Measurements from ENCODE around the gene ABI1.

ABI1 gene

DNA sequence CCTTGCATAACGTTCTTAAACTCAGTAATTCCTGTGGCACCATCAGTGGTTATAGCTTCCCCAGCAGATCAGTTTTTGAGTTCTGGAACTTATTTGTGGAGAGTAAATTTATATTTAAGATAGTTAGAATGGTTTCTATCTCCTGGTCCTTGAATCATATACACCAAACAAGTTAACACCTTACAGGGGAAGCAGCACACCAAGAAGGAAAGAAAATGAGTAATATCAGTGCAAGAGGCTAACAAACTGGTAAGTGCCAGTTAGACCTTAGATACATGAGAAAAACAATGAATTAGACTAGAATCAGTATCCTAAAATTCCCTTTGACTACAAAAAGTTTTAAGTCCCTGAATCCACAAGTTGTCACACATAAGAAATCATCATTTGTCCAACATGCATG, 54.2 kb downstream of the ABI1 start:
- Histone ChIP-seq H3K27me3 (ENCODE audit: control insufficient read depth in 3 of 3, insufficient read depth in 3 of 3, low read depth in 1 of 3, low read length in 3 of 3) (no peaks in the 10 kb centered on the region), H4K8ac (ENCODE audit: low read depth, low read length) (no peak overlapping the region), H2BK15ac (ENCODE audit: low read length) (no peak overlapping the region), H3K18ac (ENCODE audit: low read length) (no peak overlapping the region), H3K27ac (replicated peaks; ENCODE audit: low read length) (no peak overlapping the region), H3K23ac (ENCODE audit: low read depth, low read length, poor library complexity) (no peak overlapping the region), H3K14ac (ENCODE audit: low read length) (no peak overlapping the region), H3K36me3 (replicated peaks in 1 of 2; ENCODE audit: control insufficient read depth in 2 of 2, insufficient read depth in 2 of 2, low read length in 2 of 2) (no peaks in the 10 kb centered on the region), H4K91ac (ENCODE audit: low read depth, low read length, poor library complexity) (no peak overlapping the region), H3K9ac (ENCODE audit: low read depth, low read length, poor library complexity) (no peak overlapping the region), H2BK120ac (ENCODE audit: low read depth, low read length) (no peak overlapping the region), H3K4ac (ENCODE audit: low read length) (no peak overlapping the region), H2AFZ (ENCODE audit: low read length) (no peak overlapping the region), H3K79me1 (ENCODE audit: low read depth, low read length) (peaks cover 4% of the 10 kb centered on the region), H3K4me1 (ENCODE audit: control insufficient read depth in 2 of 2, insufficient read depth in 1 of 2, low read depth in 1 of 2, low read length in 2 of 2) (peaks cover 0 to 4% of the 10 kb centered on the region in 2 donors), H2BK5ac (ENCODE audit: low read length) (no peak overlapping the region), H3K4me2 (ENCODE audit: insufficient read depth, low read length, poor library complexity, severe bottlenecking) (no peak overlapping the region), H2AK5ac (ENCODE audit: low read depth, low read length) (no peak overlapping the region), H2BK12ac (ENCODE audit: low read length) (no peak overlapping the region), H3K9me3 (replicated peaks in 1 of 2; ENCODE audit: control insufficient read depth in 2 of 2, insufficient read depth in 1 of 2, low read depth in 1 of 2, low read length in 2 of 2) (no peaks in the 10 kb centered on the region), H3K4me3 (ENCODE audit: low read length in 2 of 2) (no peak overlapping the region)
- DNase-seq (ENCODE audit: low spot score) = no peak
- WGBS, 2 donors (ENCODE audit: extremely low coverage in 2 of 2, insufficient read length in 2 of 2, insufficient replicate concordance in 1 of 2) = no CpG with 5 or more reads among the region's 1 CpG

DNA sequence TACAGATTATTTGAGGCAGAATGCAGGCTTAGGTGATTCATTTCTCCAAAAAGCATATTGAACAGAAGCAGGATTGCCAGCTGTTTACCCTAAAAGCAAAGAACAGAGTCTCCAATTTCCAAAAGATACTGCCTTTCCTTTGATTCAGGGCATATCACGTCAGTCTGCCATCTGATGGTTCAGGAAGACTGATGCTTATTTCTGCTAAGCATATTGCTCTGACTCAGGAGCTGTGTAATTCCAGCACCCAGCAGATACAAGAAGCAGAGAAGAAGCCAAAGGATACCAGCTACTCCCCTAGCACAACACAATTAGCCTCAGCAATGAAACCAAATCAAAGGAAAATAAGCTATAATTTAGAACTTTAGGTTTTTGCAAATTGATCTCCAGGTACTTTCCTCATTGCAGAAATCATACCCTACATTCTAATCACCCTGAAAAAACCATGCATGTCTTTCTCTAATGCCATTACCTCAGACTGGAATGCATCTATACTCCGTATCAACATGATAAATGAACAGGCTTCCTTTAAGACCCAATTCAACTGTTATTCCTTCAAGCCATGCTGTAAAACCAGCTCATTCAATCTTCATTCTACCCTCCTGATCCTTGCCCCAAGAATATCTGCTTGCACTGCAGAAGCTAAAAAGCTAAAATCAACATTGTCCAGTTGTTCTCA, 55.1 kb downstream of the ABI1 start:
- Histone ChIP-seq H3K4me2 (ENCODE audit: insufficient read depth, low read length, poor library complexity, severe bottlenecking) (no peak overlapping the region), H3K36me3 (replicated peaks in 1 of 2; ENCODE audit: control insufficient read depth in 2 of 2, insufficient read depth in 2 of 2, low read length in 2 of 2) (no peaks in the 10 kb centered on the region), H3K23ac (ENCODE audit: low read depth, low read length, poor library complexity) (no peak overlapping the region), H3K18ac (ENCODE audit: low read length) (no peak overlapping the region), H2BK5ac (ENCODE audit: low read length) (no peak overlapping the region), H3K4me1 (ENCODE audit: control insufficient read depth in 2 of 2, insufficient read depth in 1 of 2, low read depth in 1 of 2, low read length in 2 of 2) (peaks cover 0 to 4% of the 10 kb centered on the region in 2 donors), H3K27ac (replicated peaks; ENCODE audit: low read length) (no peak overlapping the region), H3K9ac (ENCODE audit: low read depth, low read length, poor library complexity) (no peak overlapping the region), H2BK120ac (ENCODE audit: low read depth, low read length) (no peak overlapping the region), H2BK12ac (ENCODE audit: low read length) (no peak overlapping the region), H3K4me3 (ENCODE audit: low read length in 2 of 2) (no peak overlapping the region), H3K79me1 (ENCODE audit: low read depth, low read length) (peaks cover 4% of the 10 kb centered on the region), H4K8ac (ENCODE audit: low read depth, low read length) (no peak overlapping the region), H3K27me3 (ENCODE audit: control insufficient read depth in 3 of 3, insufficient read depth in 3 of 3, low read depth in 1 of 3, low read length in 3 of 3) (no peaks in the 10 kb centered on the region), H3K9me3 (replicated peaks in 1 of 2; ENCODE audit: control insufficient read depth in 2 of 2, insufficient read depth in 1 of 2, low read depth in 1 of 2, low read length in 2 of 2) (no peaks in the 10 kb centered on the region), H4K91ac (ENCODE audit: low read depth, low read length, poor library complexity) (no peak overlapping the region), H3K4ac (ENCODE audit: low read length) (no peak overlapping the region), H2BK15ac (ENCODE audit: low read length) (no peak overlapping the region), H2AK5ac (ENCODE audit: low read depth, low read length) (no peak overlapping the region), H3K14ac (ENCODE audit: low read length) (no peak overlapping the region), H2AFZ (ENCODE audit: low read length) (no peak overlapping the region)
- no peak for DNase-seq (ENCODE audit: low spot score)
- no CpG with 5 or more reads among the region's 2 CpGs for WGBS, 2 donors (ENCODE audit: extremely low coverage in 2 of 2, insufficient read length in 2 of 2, insufficient replicate concordance in 1 of 2)

DNA sequence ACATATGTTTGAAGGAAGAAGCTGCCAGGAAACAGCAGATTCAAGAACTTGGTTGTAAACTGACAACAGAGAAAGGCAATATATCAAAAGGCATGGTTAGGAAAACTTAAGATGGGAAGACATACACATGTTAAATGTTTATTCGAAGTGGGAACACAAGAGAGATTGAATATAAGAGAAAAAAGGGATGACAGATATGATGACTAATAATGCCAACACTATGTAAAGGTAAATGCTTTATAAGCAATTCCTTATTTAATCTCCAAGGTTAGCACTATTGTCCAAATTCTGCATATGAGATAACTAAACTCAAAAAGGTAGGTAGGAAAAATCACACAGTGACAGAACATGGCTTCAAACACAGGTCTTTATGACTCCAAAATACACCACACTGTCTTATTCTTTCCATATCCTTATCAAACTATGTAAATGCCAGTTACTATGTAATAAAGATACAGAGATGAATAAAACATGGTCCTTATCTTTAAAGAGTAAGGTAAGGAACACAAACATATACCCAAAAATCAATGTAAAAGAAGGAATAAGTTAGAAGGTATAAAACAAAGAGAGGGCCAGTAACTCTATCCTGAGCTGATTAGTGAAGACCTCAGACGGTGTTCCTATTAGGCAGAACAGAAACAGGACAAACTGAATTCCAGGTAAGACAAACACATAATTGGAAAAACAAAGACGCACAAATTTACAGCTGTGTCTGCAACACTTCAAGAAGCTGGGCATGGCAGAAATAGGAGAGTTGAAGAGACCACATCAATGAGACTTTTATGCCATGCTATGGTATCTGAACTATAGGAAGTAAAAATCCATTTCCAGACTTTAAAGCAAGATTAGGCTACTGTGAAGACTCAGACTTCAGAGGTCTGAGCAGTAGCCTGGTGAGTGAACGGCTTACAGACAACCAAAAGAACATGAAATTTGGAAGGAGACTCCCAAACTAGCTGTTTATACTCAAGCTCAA, 56.1 kb downstream of the ABI1 start:
- no peak overlapping the region for H3K14ac ChIP-seq (ENCODE audit: low read length)
- H3K23ac ChIP-seq (ENCODE audit: low read depth, low read length, poor library complexity) = no peak overlapping the region
- H3K18ac ChIP-seq (ENCODE audit: low read length) = no peak overlapping the region
- DNase-seq (ENCODE audit: low spot score) = no peak
- no peak overlapping the region for H2BK15ac ChIP-seq (ENCODE audit: low read length)
- no peak overlapping the region for H3K27ac ChIP-seq (replicated peaks; ENCODE audit: low read length)
- H2BK5ac ChIP-seq (ENCODE audit: low read length) = no peak overlapping the region
- H4K8ac ChIP-seq (ENCODE audit: low read depth, low read length) = no peak overlapping the region
- H3K9me3 ChIP-seq (replicated peaks in 1 of 2; ENCODE audit: control insufficient read depth in 2 of 2, insufficient read depth in 1 of 2, low read depth in 1 of 2, low read length in 2 of 2) = no peaks in the 10 kb centered on the region
- no peaks in the 10 kb centered on the region for H3K36me3 ChIP-seq (replicated peaks in 1 of 2; ENCODE audit: control insufficient read depth in 2 of 2, insufficient read depth in 2 of 2, low read length in 2 of 2)
- no peak overlapping the region for H2AK5ac ChIP-seq (ENCODE audit: low read depth, low read length)
- no peak overlapping the region for H4K91ac ChIP-seq (ENCODE audit: low read depth, low read length, poor library complexity)
- no peak overlapping the region for H2AFZ ChIP-seq (ENCODE audit: low read length)
- H3K4me3 ChIP-seq (ENCODE audit: low read length in 2 of 2) = no peak overlapping the region
- H2BK12ac ChIP-seq (ENCODE audit: low read length) = no peak overlapping the region
- H3K4me2 ChIP-seq (ENCODE audit: insufficient read depth, low read length, poor library complexity, severe bottlenecking) = no peak overlapping the region
- H3K9ac ChIP-seq (ENCODE audit: low read depth, low read length, poor library complexity) = no peak overlapping the region
- H3K4ac ChIP-seq (ENCODE audit: low read length) = no peak overlapping the region
- H3K79me1 ChIP-seq (ENCODE audit: low read depth, low read length) = peaks cover 4% of the 10 kb centered on the region
- WGBS, 2 donors (ENCODE audit: extremely low coverage in 2 of 2, insufficient read length in 2 of 2, insufficient replicate concordance in 1 of 2) = no CpG with 5 or more reads among the region's 4 CpGs
- H3K27me3 ChIP-seq (ENCODE audit: control insufficient read depth in 3 of 3, insufficient read depth in 3 of 3, low read depth in 1 of 3, low read length in 3 of 3) = no peaks in the 10 kb centered on the region
- peaks cover 0 to 4% of the 10 kb centered on the region in 2 donors for H3K4me1 ChIP-seq (ENCODE audit: control insufficient read depth in 2 of 2, insufficient read depth in 1 of 2, low read depth in 1 of 2, low read length in 2 of 2)
- H2BK120ac ChIP-seq (ENCODE audit: low read depth, low read length) = no peak overlapping the region

DNA sequence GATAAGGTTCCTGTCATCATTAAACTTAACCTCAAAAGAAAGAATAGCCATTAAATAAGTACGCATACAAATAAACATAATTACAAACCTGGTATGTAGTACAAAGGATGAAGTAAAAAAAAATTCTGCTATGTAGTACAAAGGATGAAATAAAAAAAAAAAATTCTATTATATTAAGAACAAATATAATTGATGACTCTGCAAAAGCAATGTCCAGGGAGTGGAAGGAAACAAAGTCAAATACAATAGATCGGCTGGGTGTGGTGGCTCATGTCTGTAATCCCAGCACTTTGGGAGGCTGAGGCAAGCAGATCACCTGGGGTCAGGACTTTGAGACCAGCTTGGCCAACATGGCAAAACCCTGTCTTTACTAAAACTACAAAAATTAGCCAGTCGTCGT, 56.9 kb downstream of the ABI1 start:
- Histone ChIP-seq H2BK120ac (ENCODE audit: low read depth, low read length) (no peak overlapping the region), H3K4me3 (ENCODE audit: low read length in 2 of 2) (no peak overlapping the region), H3K9me3 (replicated peaks in 1 of 2; ENCODE audit: control insufficient read depth in 2 of 2, insufficient read depth in 1 of 2, low read depth in 1 of 2, low read length in 2 of 2) (peaks cover 0 to 4% of the 10 kb centered on the region in 2 donors), H2AFZ (ENCODE audit: low read length) (no peak overlapping the region), H3K4ac (ENCODE audit: low read length) (no peak overlapping the region), H3K14ac (ENCODE audit: low read length) (no peak overlapping the region), H2AK5ac (ENCODE audit: low read depth, low read length) (no peak overlapping the region), H3K36me3 (replicated peaks in 1 of 2; ENCODE audit: control insufficient read depth in 2 of 2, insufficient read depth in 2 of 2, low read length in 2 of 2) (no peaks in the 10 kb centered on the region), H2BK15ac (ENCODE audit: low read length) (no peak overlapping the region), H3K4me1 (ENCODE audit: control insufficient read depth in 2 of 2, insufficient read depth in 1 of 2, low read depth in 1 of 2, low read length in 2 of 2) (peaks cover 0 to 4% of the 10 kb centered on the region in 2 donors), H3K18ac (ENCODE audit: low read length) (no peak overlapping the region), H3K23ac (ENCODE audit: low read depth, low read length, poor library complexity) (no peak overlapping the region), H4K8ac (ENCODE audit: low read depth, low read length) (no peak overlapping the region), H3K27ac (replicated peaks; ENCODE audit: low read length) (no peak overlapping the region), H2BK5ac (ENCODE audit: low read length) (no peak overlapping the region), H3K79me1 (ENCODE audit: low read depth, low read length) (peaks cover 4% of the 10 kb centered on the region), H3K4me2 (ENCODE audit: insufficient read depth, low read length, poor library complexity, severe bottlenecking) (no peak overlapping the region), H3K9ac (ENCODE audit: low read depth, low read length, poor library complexity) (no peak overlapping the region), H4K91ac (ENCODE audit: low read depth, low read length, poor library complexity) (no peak overlapping the region), H3K27me3 (ENCODE audit: control insufficient read depth in 3 of 3, insufficient read depth in 3 of 3, low read depth in 1 of 3, low read length in 3 of 3) (no peaks in the 10 kb centered on the region), H2BK12ac (ENCODE audit: low read length) (no peak overlapping the region)
- WGBS, 2 donors (ENCODE audit: extremely low coverage in 2 of 2, insufficient read length in 2 of 2, insufficient replicate concordance in 1 of 2) = no CpG with 5 or more reads among the region's 4 CpGs
- no peak for DNase-seq (ENCODE audit: low spot score)
